Mucosa of stomach (tissue), 1 donor: Measurements from ENCODE around the gene RNF13.
A peak's percentile ranks its signal among the peaks of the same experiment; 100 is the strongest.
"Not testable (repeated sequence)": the region's sequence is repeated elsewhere in the genome, so short reads cannot be mapped to it uniquely, and the experiment has no call there.

ENCODE experiments used
- H3K27me3 ChIP-seq: one replicate; pipeline ENCODE4 v1.7.0; 2013; ENCODE audit warnings: mild to moderate bottlenecking, low read length; ENCODE audit not compliant: control insufficient read depth, insufficient read depth
- H3K36me3 ChIP-seq: one replicate; pipeline ENCODE4 v1.7.0; 2013; ENCODE audit warnings: low read length; ENCODE audit not compliant: control insufficient read depth, insufficient read depth
- H3K4me1 ChIP-seq: one replicate; pipeline ENCODE4 v1.7.0; 2013; ENCODE audit warnings: mild to moderate bottlenecking, low read length; ENCODE audit not compliant: control insufficient read depth, insufficient read depth
- H3K4me3 ChIP-seq: one replicate; pipeline ENCODE4 v1.7.0; 2013; ENCODE audit warnings: low read length
- H3K9ac ChIP-seq: one replicate; pipeline ENCODE4 v1.7.0; 2013; ENCODE audit warnings: mild to moderate bottlenecking, low read length, moderate library complexity
- H3K9me3 ChIP-seq: one replicate; pipeline ENCODE4 v1.7.0; 2013; ENCODE audit warnings: mild to moderate bottlenecking, low read length, moderate library complexity; ENCODE audit not compliant: control insufficient read depth
- donor health status: Pancreatic carcinoma.

The RNF13 gene

GRCh38 chr3:149969940-149970715, 157.1 kb downstream of the RNF13 start:
- no peaks in the 10 kb centered on the region for H3K9me3 ChIP-seq
- no peak overlapping the region for H3K4me3 ChIP-seq
- peak overlapping the region; percentile 60 for H3K9ac ChIP-seq
- H3K4me1 ChIP-seq: peaks cover 6% of the 10 kb centered on the region
- no peaks in the 10 kb centered on the region for H3K36me3 ChIP-seq
- peaks cover 12% of the 10 kb centered on the region for H3K27me3 ChIP-seq

- Histone ChIP-seq H3K27me3 (peaks cover 12% of the 10 kb centered on the region), H3K4me1 (peaks cover 6% of the 10 kb centered on the region), H3K36me3 (no peaks in the 10 kb centered on the region), H3K9ac (peak within 1 kb of the TSS; percentile 60), H3K4me3 (peak within 1 kb of the TSS; percentile 35), H3K9me3 (no peaks in the 10 kb centered on the region)
Observed at GRCh38 chr3:149970716-149971402, 157.8 kb downstream of the RNF13 start, which contains the start of gene PFN2. Gene PFN2 (minus strand): TSS chr3:149970895. CDS start chr3:149970856, 39 bp downstream.

- peaks cover 6% of the 10 kb centered on the region for H3K4me1 ChIP-seq
- H3K27me3 ChIP-seq: peaks cover 12% of the 10 kb centered on the region
- H3K9ac ChIP-seq: peak overlapping the region; percentile 53
- H3K4me3 ChIP-seq: peak overlapping the region; percentile 35
- H3K9me3 ChIP-seq: no peaks in the 10 kb centered on the region
- no peaks in the 10 kb centered on the region for H3K36me3 ChIP-seq
Observed at GRCh38 chr3:149971403-149972075, 158.5 kb downstream of the RNF13 start.

GRCh38 chr3:149975919-149976318, 162.9 kb downstream of the RNF13 start:
- Histone ChIP-seq H3K4me3 (no peak overlapping the region), H3K9me3 (no peaks in the 10 kb centered on the region), H3K9ac (no peak overlapping the region), H3K27me3 (peaks cover 12% of the 10 kb centered on the region), H3K36me3 (no peaks in the 10 kb centered on the region), H3K4me1 (peaks cover 6% of the 10 kb centered on the region)

- Histone ChIP-seq H3K36me3 (no peaks in the 10 kb centered on the region), H3K4me3 (no peak overlapping the region), H3K4me1 (no peaks in the 10 kb centered on the region), H3K9ac (no peak overlapping the region), H3K9me3 (no peaks in the 10 kb centered on the region), H3K27me3 (no peaks in the 10 kb centered on the region)
Observed at GRCh38 chr3:149977386-149977785, 164.4 kb downstream of the RNF13 start.

GRCh38 chr3:149981979-149982378, 169.0 kb downstream of the RNF13 start:
- H3K9me3 ChIP-seq, H3K9ac ChIP-seq, H3K4me1 ChIP-seq, H3K4me3 ChIP-seq, H3K36me3 ChIP-seq, H3K27me3 ChIP-seq: not testable (repeated sequence)

GRCh38 chr3:149983053-149983452, 170.0 kb downstream of the RNF13 start:
- not testable (repeated sequence) for H3K27me3 ChIP-seq, H3K9me3 ChIP-seq, H3K4me1 ChIP-seq, H3K36me3 ChIP-seq, H3K4me3 ChIP-seq, H3K9ac ChIP-seq

- no peaks in the 10 kb centered on the region for H3K27me3 ChIP-seq
- no peak overlapping the region for H3K4me3 ChIP-seq
- no peak overlapping the region for H3K9ac ChIP-seq
- no peaks in the 10 kb centered on the region for H3K4me1 ChIP-seq
- no peaks in the 10 kb centered on the region for H3K9me3 ChIP-seq
- H3K36me3 ChIP-seq: no peaks in the 10 kb centered on the region
Observed at GRCh38 chr3:149983628-149984027, 170.6 kb downstream of the RNF13 start.

- H3K4me1 ChIP-seq: no peaks in the 10 kb centered on the region
- H3K9me3 ChIP-seq: no peaks in the 10 kb centered on the region
- no peaks in the 10 kb centered on the region for H3K27me3 ChIP-seq
- H3K36me3 ChIP-seq: no peaks in the 10 kb centered on the region
- H3K9ac ChIP-seq: no peak overlapping the region
- no peak overlapping the region for H3K4me3 ChIP-seq
Observed at GRCh38 chr3:149989307-149989706, 176.3 kb downstream of the RNF13 start.

- no peaks in the 10 kb centered on the region for H3K4me1 ChIP-seq
- no peak overlapping the region for H3K4me3 ChIP-seq
- no peak overlapping the region for H3K9ac ChIP-seq
- H3K36me3 ChIP-seq: no peaks in the 10 kb centered on the region
- no peaks in the 10 kb centered on the region for H3K9me3 ChIP-seq
- no peaks in the 10 kb centered on the region for H3K27me3 ChIP-seq
Observed at GRCh38 chr3:149990423-149990948, 177.5 kb downstream of the RNF13 start.

- Histone ChIP-seq H3K27me3 (no peaks in the 10 kb centered on the region), H3K4me3 (no peak overlapping the region), H3K4me1 (no peaks in the 10 kb centered on the region), H3K9ac (no peak overlapping the region), H3K9me3 (no peaks in the 10 kb centered on the region), H3K36me3 (no peaks in the 10 kb centered on the region)
Observed at GRCh38 chr3:149992416-149993058, 179.5 kb downstream of the RNF13 start.
